H7 (cell line): ENCODE measurements around the gene ROPN1. TPM values are rescaled to one million over a fixed set of nuclear protein-coding genes. Genes with fewer than 3 reads are reported as not detected.

Experiments used
- DNase-seq: peaks from one replicate; pipeline ENCODE4 v3.0.0; 2012
- H3K27me3 ChIP-seq: 2 replicates; pipeline ENCODE4 v1.6.0; 2011; ENCODE audit warnings: mild to moderate bottlenecking, low read length; ENCODE audit not compliant: control insufficient read depth, insufficient read depth
- H3K36me3 ChIP-seq: replicated peaks from 2 replicates; pipeline ENCODE4 v1.5.1; 2011; ENCODE audit warnings: low read length; ENCODE audit not compliant: control insufficient read depth, insufficient read depth
- H3K4me3 ChIP-seq: 2 replicates; pipeline ENCODE4 v1.5.1; 2011; ENCODE audit warnings: low read depth, mild to moderate bottlenecking, control low read depth, low read length, moderate library complexity; ENCODE audit not compliant: insufficient read depth
- total RNA-seq: library from RNA; depleted of rRNA; stranded (reverse); fragments of >200 nt; shearing (Covaris generic); gene quantifications from 2 replicates; pipeline ENCODE4 v1.2.3, GENCODE V29; 2014

The ROPN1 gene
- total RNA-seq, 1 experiment from 2014 or later = not detected

DNA sequence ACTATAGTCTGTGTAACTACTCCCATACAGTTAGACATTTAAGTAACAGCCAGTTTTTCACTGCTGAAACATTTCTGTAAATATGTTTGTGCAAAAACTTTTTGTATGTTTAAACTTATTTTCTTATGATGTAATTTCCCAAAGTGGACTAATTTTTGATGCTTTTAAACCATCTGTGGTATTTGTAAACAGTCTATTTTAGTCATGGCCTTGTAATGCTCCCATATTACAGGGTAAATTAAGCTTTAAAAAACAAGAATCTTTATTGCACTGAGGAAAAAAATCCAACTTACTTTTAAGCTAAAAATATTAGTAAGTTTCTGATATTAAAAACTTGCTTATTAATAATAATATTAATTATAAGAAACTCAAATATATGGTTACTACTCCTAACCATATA is 44.4 kb downstream of the ROPN1 start:
- no peaks in the 10 kb centered on the region for H3K27me3 ChIP-seq
- H3K36me3 ChIP-seq = peaks cover 13% of the 10 kb centered on the region
- DNase-seq = no peak
- H3K4me3 ChIP-seq = no peak overlapping the region

DNA sequence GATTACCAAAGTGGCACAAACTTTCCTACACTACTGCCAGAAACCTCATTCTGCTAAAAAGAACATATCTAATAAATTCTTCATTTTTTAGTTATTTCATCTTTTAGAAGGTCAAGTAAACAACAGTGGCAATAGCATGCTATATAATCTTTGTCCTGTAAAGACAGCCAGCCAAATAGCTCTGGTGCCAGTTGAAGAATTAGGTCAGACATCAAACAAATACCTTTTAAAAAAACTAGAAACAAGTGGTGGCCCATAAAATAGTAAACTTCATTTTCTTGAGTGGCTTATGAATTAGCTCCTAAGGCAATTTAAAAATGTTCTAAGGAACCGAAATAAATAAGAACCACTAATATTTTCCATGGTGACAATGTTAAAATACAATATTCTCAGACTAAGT is 50.4 kb downstream of the ROPN1 start:
- H3K36me3 ChIP-seq = peaks cover 7% of the 10 kb centered on the region

DNA sequence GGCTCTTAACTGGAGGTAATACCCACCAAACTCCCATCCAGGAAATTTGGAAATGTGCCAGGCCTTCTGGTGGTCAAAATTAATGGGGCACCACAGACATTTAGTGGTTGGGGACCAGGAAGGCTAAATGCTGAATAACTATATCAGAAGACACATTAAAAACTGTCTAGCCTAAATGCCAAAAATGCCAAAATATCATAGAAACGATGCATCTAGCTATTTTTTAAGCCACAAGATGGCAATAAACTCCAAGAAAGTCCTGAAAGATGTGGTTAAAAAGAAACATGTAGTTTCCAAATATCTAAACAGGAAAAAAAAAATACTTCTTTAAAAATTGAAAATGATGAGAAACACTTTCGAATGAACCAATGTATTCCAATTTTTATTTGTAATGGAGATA is 50.8 kb downstream of the ROPN1 start:
- Histone ChIP-seq H3K4me3 (no peak overlapping the region), H3K36me3 (peaks cover 7% of the 10 kb centered on the region), H3K27me3 (no peaks in the 10 kb centered on the region)
- no peak for DNase-seq

More for the DNA sequence above, 50.4 kb downstream of the ROPN1 start:
- Histone ChIP-seq H3K4me3 (no peak overlapping the region), H3K27me3 (no peaks in the 10 kb centered on the region)
- DNase-seq = no peak

DNA sequence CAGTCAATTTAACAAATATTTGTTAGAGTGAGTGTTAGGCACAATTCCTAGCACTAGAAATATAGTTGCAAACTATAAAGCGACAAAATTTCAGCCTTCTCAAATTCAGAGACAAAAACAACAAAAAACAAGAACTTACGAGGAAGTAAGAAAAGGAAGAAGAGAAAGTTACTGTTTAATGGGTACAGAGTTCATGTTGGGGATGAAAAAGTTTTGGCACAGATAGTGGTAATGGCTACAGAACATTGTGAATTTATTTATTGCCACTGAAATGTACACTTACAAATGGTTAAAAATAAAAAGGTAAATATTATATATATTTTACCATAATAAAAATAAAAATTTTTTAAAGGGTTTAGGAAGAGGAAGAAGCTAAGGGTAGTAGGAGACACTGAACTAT is 52.2 kb downstream of the ROPN1 start:
- no peak overlapping the region for H3K4me3 ChIP-seq
- no peak for DNase-seq
- H3K36me3 ChIP-seq = peaks cover 8% of the 10 kb centered on the region
- no peaks in the 10 kb centered on the region for H3K27me3 ChIP-seq

DNA sequence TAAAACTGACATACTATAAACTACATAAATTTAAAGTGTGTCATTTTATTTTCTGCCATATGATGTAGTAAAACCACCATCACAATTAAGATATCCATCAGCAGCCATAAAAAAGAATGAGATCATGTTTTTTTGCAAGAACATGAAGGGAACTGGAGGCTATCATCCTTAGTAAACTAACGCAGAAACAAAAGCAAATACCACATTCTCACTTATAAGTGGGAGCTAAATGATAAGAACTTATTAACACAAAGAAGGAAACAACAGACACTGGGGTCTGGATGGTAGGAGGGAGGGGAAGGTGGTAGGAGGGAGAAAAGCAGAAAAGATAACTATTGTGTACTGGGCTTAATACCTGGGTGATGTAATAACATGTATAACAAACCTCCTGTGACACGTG is 55.5 kb downstream of the ROPN1 start:
- no peak for DNase-seq
- Histone ChIP-seq H3K4me3 (no peak overlapping the region), H3K27me3 (no peaks in the 10 kb centered on the region), H3K36me3 (peaks cover 3% of the 10 kb centered on the region; the same call in 1 of the 2 replicates)

DNA sequence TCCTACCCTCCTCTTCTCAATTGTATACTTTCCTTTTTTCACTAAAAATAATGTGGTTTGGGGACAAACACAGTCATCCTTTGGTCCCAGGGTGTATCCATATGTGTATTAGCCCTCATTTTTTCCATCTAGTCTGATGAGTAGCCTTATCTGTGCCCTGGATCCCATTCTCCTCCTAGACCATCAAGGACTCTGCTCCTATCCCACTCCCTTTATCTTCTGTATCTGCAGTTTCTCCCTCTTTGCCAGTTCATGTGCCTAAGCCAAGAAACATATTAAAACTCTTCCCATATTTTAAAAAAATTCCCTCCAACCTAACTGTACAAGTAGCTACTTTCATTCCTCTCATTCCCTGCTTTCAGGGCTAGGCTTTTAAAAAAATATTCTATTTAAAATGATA is 56.1 kb downstream of the ROPN1 start:
- no peak for DNase-seq
- peaks cover 3% of the 10 kb centered on the region; the same call in 1 of the 2 replicates for H3K36me3 ChIP-seq
- H3K4me3 ChIP-seq = no peak overlapping the region
- H3K27me3 ChIP-seq = no peaks in the 10 kb centered on the region

DNA sequence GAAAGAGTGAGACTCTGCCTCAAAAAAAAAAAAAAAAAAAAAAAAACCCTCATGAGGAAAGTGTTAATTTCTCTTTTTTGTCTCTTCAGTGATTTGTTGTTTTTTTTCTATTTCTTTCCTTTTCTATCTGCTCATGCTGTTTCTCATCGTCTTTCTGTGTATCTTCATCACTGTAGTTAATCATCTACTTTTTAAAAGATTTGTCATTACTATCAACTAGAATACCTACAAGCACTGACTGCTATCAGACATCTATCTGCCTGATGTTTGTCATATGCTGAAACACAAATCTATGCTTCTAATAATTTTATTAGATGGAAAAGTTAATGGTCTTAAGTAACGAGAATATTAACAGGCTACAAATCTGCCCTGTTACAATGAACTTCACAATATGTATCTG is 57.7 kb downstream of the ROPN1 start:
- Histone ChIP-seq H3K4me3 (no peak overlapping the region), H3K36me3 (peaks cover 5% of the 10 kb centered on the region; the same call in 1 of the 2 replicates), H3K27me3 (no peaks in the 10 kb centered on the region)
- DNase-seq = no peak

DNA sequence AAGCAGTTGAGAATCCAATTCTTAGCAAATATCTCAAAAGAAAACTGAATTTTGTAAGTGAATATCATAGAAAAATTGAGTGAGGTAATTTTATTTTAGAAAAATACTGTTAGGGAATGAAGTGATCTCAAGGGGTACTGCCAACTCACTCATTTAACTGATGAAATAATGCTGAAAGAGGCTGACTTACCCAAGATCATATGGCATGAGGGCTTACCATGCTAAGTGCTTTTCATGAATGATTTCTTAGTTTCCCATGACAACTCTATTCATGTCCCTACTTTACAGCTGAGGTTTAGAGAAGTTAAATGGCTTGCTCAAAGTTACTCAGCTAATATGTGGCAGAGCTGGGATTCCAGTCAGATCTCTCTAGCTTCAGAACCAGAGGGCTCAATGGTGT is 61.5 kb downstream of the ROPN1 start:
- Histone ChIP-seq H3K36me3 (peaks cover 5% of the 10 kb centered on the region; the same call in 1 of the 2 replicates), H3K4me3 (no peak overlapping the region), H3K27me3 (no peaks in the 10 kb centered on the region)
- no peak for DNase-seq

DNA sequence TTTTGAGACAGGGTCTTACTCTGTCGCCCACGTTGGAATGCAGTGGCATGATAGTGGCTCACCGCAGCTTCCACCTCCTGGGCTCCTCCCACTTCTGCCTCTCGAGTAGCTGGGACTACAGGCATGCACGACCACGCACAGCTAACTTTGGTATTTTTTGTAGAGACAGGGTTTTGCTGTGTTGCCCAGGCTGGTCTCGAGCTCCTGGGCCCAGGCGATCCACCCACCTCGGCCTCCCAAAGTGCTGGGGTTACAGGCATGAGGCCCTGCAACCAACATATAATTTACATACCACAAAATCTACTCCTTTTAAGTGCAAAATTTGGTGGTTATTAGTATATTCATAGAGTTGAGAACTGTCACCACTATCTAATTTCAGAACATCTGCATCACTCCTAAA is 62.6 kb downstream of the ROPN1 start:
- H3K36me3 ChIP-seq = peaks cover 5% of the 10 kb centered on the region; the same call in 1 of the 2 replicates
- no peak overlapping the region for H3K4me3 ChIP-seq
- H3K27me3 ChIP-seq = no peaks in the 10 kb centered on the region
- DNase-seq = no peak

DNA sequence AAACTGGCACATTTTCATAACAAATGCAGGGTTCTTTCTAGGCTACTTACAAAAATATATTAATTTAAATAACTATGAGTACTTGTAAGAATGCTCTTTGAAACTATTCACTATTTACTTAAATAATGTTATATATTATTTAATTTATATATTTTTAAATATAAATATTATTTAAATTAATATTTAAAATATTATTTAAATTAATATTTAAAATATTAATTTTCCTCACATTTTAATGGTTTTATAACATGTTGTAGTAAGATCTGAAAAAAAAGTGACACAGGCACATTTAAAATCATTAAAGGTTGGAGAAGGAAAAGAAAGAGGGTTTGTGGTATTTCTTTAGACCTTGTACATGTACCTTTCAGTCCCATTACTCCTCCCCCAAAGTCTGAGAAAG is 65.5 kb downstream of the ROPN1 start:
- H3K36me3 ChIP-seq = peaks cover 4% of the 10 kb centered on the region; the same call in 1 of the 2 replicates
- no peak overlapping the region for H3K4me3 ChIP-seq
- DNase-seq = no peak
- no peaks in the 10 kb centered on the region for H3K27me3 ChIP-seq

DNA sequence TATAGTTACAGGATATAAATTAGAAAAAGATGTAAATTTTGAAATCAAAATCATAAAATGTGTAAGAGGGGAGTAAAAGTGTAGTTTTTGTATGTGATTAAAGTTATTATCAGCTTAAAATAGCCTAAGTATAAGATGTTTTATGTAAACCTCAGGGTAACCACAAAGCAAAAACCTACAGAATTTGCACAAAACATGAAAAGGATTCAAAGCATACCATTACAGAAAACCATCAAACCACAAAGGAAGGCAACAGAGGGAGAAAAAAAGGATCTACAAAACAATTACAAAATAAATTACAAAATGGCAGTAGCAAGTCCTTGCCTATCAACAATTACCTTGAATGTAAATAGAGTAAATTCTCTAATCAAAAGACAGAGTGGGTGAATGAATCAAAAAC is 71.1 kb downstream of the ROPN1 start:
- Histone ChIP-seq H3K36me3 (no peaks in the 10 kb centered on the region; the same call in none of the 2 replicates), H3K4me3 (no peak overlapping the region), H3K27me3 (no peaks in the 10 kb centered on the region)
- DNase-seq = no peak

DNA sequence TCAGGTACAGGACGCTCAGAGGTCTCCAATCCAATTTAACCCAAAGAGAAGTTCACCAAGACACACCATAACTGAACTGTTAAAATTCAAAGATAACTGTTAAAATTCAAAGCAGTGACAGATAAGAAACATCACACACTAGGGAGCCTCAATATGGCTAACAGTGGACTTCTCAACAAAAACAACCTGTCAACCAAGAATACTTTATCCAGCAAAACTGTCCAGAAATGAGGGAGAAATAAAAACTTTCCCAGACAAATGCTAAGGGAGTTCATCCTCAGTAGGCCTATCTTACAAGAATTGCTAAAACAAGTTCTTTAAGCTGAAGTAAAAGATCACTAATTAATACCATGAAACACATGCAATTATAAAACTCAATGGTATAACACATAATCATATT is 71.5 kb downstream of the ROPN1 start:
- no peak for DNase-seq
- H3K27me3 ChIP-seq = no peaks in the 10 kb centered on the region

DNA sequence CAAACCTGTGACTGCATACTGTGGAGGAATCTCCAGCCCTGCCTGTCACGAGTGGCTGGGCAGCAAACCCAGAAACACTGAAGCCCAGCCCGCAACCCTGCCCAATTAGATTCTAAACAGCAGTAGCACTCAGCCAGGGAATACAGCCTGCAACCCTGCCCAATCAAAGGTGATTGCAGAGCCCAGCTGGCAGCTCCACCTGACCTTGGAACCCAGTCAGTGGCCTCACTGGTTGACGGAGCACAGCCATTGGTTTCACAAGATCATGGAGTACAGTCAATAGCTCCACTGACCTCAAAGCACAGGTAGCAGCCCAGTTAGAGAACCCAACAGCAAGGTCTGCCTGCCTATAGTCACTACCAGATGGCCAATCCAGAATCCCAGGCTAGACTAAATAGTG is 72.6 kb downstream of the ROPN1 start:
- H3K36me3 ChIP-seq = peaks cover 1% of the 10 kb centered on the region
- DNase-seq = no peak
- no peak overlapping the region for H3K4me3 ChIP-seq
- H3K27me3 ChIP-seq = no peaks in the 10 kb centered on the region

More for the DNA sequence above, 71.5 kb downstream of the ROPN1 start:
- H3K4me3 ChIP-seq = no peak overlapping the region
- H3K36me3 ChIP-seq = no peaks in the 10 kb centered on the region; the same call in none of the 2 replicates
